ENCODE results near the gene CARD9.

CARD9 gene

GRCh38 chr9:136375096-136375495 is 1.6 kb upstream of the CARD9 start:
- no peak overlapping the region for H3K4me3 ChIP-seq (ENCODE audit: low read length)
- DNase-seq (ENCODE audit: low read depth): no peak
- TF ChIP-seq, protein P1, sequence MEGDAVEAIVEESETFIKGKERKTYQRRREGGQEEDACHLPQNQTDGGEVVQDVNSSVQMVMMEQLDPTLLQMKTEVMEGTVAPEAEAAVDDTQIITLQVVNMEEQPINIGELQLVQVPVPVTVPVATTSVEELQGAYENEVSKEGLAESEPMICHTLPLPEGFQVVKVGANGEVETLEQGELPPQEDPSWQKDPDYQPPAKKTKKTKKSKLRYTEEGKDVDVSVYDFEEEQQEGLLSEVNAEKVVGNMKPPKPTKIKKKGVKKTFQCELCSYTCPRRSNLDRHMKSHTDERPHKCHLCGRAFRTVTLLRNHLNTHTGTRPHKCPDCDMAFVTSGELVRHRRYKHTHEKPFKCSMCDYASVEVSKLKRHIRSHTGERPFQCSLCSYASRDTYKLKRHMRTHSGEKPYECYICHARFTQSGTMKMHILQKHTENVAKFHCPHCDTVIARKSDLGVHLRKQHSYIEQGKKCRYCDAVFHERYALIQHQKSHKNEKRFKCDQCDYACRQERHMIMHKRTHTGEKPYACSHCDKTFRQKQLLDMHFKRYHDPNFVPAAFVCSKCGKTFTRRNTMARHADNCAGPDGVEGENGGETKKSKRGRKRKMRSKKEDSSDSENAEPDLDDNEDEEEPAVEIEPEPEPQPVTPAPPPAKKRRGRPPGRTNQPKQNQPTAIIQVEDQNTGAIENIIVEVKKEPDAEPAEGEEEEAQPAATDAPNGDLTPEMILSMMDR (IDR thresholded peaks at IDR 0.05; ENCODE audit: insufficient read depth, low read depth, low read length, missing control alignments): no peak

GRCh38 chr9:136374183-136374575 is 710 bp upstream of the CARD9 start:
- DNase-seq (ENCODE audit: low read depth): peak; percentile 32
- no peak overlapping the region for H3K4me3 ChIP-seq (ENCODE audit: low read length)
- TF ChIP-seq, protein P1 (IDR thresholded peaks at IDR 0.05; ENCODE audit: insufficient read depth, low read depth, low read length, missing control alignments): no peak

GRCh38 chr9:136372561-136373299 is 739 bp downstream of the CARD9 start:
- no peak overlapping the region for H3K4me3 ChIP-seq (ENCODE audit: low read length)
- TF ChIP-seq, protein P1 (IDR thresholded peaks at IDR 0.05; ENCODE audit: insufficient read depth, low read depth, low read length, missing control alignments): no peak
- peak; percentile 66 for DNase-seq (ENCODE audit: low read depth)

- DNase-seq (ENCODE audit: low read depth): no peak
- no peak overlapping the region for H3K4me3 ChIP-seq (ENCODE audit: low read length)
- TF ChIP-seq, protein P1 (IDR thresholded peaks at IDR 0.05; ENCODE audit: insufficient read depth, low read depth, low read length, missing control alignments): no peak
Observed at GRCh38 chr9:136372006-136372405, 1.5 kb downstream of the CARD9 start.

GRCh38 chr9:136371533-136371880 is 2.0 kb downstream of the CARD9 start:
- TF ChIP-seq, protein P1 (IDR thresholded peaks at IDR 0.05; ENCODE audit: insufficient read depth, low read depth, low read length, missing control alignments): no peak
- no peak for DNase-seq (ENCODE audit: low read depth)
- H3K4me3 ChIP-seq (ENCODE audit: low read length): no peak overlapping the region

GRCh38 chr9:136370687-136371532 is 2.6 kb downstream of the CARD9 start:
- no peak for DNase-seq (ENCODE audit: low read depth)
- no peak overlapping the region for H3K4me3 ChIP-seq (ENCODE audit: low read length)
- TF ChIP-seq, protein P1 (IDR thresholded peaks at IDR 0.05; ENCODE audit: insufficient read depth, low read depth, low read length, missing control alignments): no peak
